ENCODE results near the gene PACS2.
"Not testable (repeated sequence)": the region's sequence is repeated elsewhere in the genome, so short reads cannot be mapped to it uniquely, and the experiment has no call there.

The PACS2 gene

DNA sequence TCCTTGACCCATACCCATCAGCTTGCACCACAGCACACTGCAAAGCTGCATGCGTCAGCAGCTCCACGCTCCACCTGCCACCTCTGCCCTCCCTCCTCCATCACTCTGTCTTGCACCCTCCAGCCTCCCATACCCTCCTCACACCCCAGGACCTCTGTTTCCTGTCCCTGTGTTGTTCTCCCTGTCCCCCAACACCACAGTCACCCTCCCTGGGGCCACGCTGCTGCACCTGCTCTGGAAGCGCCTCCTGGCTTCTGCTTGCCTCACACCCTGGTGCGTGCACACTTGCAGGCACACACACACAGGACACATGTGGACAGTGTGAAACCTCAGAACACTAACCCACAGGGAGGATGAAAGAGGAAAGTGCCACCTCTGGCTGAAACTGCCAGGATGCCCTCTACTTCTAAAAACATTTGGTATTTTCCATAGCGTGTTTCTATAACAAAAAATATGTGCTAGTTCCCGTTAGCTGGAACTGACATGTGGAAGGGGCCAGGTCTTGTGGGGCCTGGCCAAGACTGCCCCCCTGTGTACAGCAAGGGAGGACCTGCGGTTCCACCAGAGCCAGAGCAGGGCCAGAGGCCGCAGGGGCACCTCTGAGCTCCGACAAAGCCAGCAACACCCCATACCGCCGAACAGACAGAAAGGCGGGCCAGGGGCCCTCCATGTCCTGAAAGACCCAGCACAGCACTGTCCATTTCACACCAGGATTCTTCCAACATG, 23.8 kb upstream of the PACS2 start:
- DNase-seq (ENCODE audit: low read depth) = peak; percentile 9
- peak; percentile 24 for TF ChIP-seq CTCF (conservative IDR thresholded peaks at IDR 0.05; ENCODE audit: low read depth, low read length)
- no peak overlapping the region for H3K4me3 ChIP-seq (ENCODE audit: low read depth, low read length)

DNA sequence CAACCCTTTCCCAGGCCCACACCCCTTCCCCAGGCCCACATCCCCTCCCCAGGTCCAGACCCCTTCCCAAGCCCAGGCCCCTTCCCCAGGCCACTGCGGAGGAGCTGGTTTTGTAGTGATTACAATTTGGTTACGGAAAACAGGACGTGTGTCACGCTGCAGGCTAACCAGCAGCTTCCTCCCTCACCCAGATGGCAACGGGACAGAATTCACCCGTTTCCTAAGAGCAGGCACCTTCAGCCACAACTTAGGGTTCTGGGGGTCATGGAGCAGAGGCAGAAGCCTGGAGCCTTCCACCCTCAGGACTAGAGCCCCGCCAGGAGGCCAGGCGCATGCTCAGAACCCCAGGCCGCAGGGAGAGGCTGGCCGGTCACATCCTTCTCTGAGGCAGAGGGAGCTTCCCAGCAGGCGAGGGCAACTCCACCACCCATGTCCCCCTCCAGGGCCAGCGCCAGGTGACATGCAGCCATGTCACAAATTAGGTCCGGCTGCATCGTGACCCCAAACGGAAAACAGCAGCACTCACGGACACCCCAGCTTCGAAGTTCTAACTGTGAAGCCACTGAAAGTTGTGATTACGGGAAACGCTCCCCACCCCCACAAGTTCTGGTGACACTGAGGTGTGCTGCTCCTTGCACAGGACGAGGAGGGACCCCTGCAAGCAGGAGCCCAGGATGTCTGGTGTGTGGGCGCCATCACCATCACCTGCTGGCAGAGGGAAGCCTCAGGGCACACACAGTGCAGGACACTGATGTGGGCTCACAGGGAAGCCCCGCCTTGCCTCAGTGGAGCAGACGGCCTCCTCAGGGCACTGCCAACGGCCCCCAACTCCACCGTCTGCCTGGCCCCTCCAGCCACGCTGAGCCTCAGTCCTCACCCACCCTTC, 21.5 kb upstream of the PACS2 start:
- H3K4me3 ChIP-seq (ENCODE audit: low read depth, low read length) = no peak overlapping the region
- DNase-seq (ENCODE audit: low read depth) = no peak
- no peak for TF ChIP-seq CTCF (conservative IDR thresholded peaks at IDR 0.05; ENCODE audit: low read depth, low read length)

DNA sequence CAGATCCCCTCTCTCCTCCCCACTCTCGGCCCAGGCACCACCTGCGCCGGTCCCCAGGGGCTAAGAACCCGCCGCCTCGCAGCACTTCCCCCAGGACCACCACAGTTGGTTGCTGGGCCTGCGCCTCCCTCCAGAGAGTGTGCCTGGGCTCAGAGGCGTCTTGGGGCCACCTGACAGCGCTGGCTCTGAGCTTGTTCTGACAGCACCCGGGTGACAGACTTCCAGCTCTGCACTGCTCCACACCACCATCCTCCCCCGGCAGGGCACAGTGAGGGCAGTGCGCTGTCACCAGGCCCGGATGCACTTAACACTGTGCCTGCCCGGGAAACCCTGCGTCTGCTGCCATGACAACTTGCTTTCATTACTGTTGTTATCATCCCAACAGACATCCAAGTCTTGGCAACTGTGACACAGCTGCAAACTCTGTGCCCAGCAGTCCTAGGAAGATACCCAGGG, 20.4 kb upstream of the PACS2 start:
- no peak overlapping the region for H3K4me3 ChIP-seq (ENCODE audit: low read depth, low read length)
- no peak for TF ChIP-seq CTCF (conservative IDR thresholded peaks at IDR 0.05; ENCODE audit: low read depth, low read length)
- DNase-seq (ENCODE audit: low read depth) = peak; percentile 25

- DNase-seq (ENCODE audit: low read depth) = not testable (repeated sequence)
Measured at GRCh38 chr14:105297311-105297710, 17.2 kb upstream of the PACS2 start.

GRCh38 chr14:105299654-105300541, 14.7 kb upstream of the PACS2 start:
- TF ChIP-seq CTCF (conservative IDR thresholded peaks at IDR 0.05; ENCODE audit: low read depth, low read length) = no peak
- no peak for DNase-seq (ENCODE audit: low read depth)
- H3K4me3 ChIP-seq (ENCODE audit: low read depth, low read length) = peak overlapping the region; percentile 91

More at GRCh38 chr14:105297311-105297710, 17.2 kb upstream of the PACS2 start:
- H3K4me3 ChIP-seq (ENCODE audit: low read depth, low read length) = not testable (repeated sequence)

GRCh38 chr14:105300542-105301102, 13.9 kb upstream of the PACS2 start, which contains the start of gene BRF1:
BRF1 (minus strand) TSS chr14:105301001; CDS start chr14:105300629, 372 bp downstream.
- TF ChIP-seq CTCF (conservative IDR thresholded peaks at IDR 0.05; ENCODE audit: low read depth, low read length) = no peak
- DNase-seq (ENCODE audit: low read depth) = peak; percentile 93
- H3K4me3 ChIP-seq (ENCODE audit: low read depth, low read length) = peak within 1 kb of the TSS; percentile 91
